Neural cell (in vitro differentiated cells): ENCODE results near the gene LMLN.

ENCODE experiments used
- CTCF ChIP-seq: fragments of 450-650 bp; IDR thresholded peaks from 2 replicates; pipeline ENCODE4 v1.5.1; 2014; ENCODE audit warnings: antibody characterized with exemption, mild to moderate bottlenecking, moderate library complexity; ENCODE audit not compliant: poor library complexity, severe bottlenecking
- EZH2 ChIP-seq: fragments of 200-600, 300-800 bp; shearing (Covaris generic), sonication (generic); IDR thresholded peaks from 2 replicates; pipeline ENCODE4 v1.6.1; 2014; ENCODE audit warnings: antibody characterized with exemption, low read length, borderline replicate concordance, mild to moderate bottlenecking; ENCODE audit not compliant: insufficient read depth, poor library complexity, severe bottlenecking
- POLR2AphosphoS5 ChIP-seq: IDR thresholded peaks from 2 replicates; pipeline ENCODE4 v1.6.1; 2012
- RAD21 ChIP-seq: fragments of 450-650 bp; conservative IDR thresholded peaks from 2 replicates; pipeline ENCODE4 v1.6.1; 2014; ENCODE audit warnings: antibody characterized with exemption, mild to moderate bottlenecking, moderate library complexity
- REST ChIP-seq: IDR thresholded peaks from 2 replicates; pipeline ENCODE4 v1.6.1; 2012; ENCODE audit warnings: borderline replicate concordance
- SMC3 ChIP-seq: fragments of 450-650 bp; conservative IDR thresholded peaks from 2 replicates; pipeline ENCODE4 v1.6.1; 2014; ENCODE audit warnings: antibody characterized with exemption, mild to moderate bottlenecking, moderate library complexity; ENCODE audit not compliant: poor library complexity

GRCh38 chr3:197926418-197926817 is 33.6 kb upstream of the LMLN start:
- no peak for TF ChIP-seq CTCF
- no peak for TF ChIP-seq EZH2
- TF ChIP-seq RAD21, result no peak
- TF ChIP-seq POLR2AphosphoS5, result no peak
- TF ChIP-seq REST, result no peak
- TF ChIP-seq SMC3, result no peak
